ENCODE measurements around the gene TNFRSF11A.

TNFRSF11A gene

DNA sequence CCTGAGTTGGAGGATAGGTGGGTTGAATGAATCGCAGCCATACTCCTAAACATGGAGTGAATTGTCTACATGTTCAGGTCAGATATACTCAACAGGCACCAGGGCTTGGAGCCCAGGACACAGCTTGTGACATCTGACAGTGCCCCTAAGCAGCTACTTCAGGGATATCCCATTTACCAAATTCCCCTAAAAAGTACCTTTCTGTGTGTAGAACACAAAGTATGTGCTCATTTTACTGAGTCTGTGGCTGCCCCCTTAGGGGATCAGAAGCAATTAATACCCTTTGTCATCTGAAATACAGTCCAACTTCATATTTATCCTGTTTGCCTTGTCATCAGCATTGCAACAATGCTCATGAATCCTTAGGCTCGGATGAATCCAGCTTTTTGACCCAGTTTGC lies 20.8 kb downstream of the TNFRSF11A start:
- DNase-seq: no peak

DNA sequence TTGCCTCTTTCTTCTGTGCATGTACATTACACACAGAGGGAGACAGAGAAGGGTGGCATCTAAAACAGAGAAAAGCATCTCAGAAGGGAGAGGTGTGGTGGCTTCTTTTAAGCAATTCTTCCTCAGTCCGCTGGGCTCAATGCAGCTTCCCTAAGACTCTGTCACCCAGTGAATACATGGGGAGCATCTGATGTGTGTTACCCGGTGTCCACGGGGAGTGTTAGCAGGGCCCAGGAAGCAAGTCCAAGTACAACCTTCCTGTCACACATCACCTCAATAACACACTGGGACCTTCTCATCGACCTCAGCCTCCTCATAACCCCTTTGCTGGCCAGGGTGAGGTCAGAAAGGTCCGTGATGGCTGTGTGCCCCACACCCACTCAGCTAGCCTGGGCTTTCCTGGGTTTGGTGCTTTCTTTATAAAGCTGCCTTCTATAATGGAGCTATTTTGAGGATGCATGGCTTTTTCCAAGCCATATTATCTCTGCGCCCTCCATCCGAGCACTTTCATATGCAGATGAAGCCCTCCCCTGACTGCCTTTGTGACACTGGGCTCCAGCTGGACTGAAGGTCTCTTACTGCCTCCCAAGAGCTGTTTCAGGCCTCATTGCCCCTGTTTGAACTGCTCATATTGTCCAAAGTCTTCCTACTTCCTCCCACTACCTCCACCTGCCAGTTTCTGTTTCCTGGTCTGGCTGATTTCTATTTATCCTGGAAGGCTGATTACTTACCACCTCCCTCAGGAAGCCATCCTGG lies 21.4 kb downstream of the TNFRSF11A start:
- no peak for DNase-seq

DNA sequence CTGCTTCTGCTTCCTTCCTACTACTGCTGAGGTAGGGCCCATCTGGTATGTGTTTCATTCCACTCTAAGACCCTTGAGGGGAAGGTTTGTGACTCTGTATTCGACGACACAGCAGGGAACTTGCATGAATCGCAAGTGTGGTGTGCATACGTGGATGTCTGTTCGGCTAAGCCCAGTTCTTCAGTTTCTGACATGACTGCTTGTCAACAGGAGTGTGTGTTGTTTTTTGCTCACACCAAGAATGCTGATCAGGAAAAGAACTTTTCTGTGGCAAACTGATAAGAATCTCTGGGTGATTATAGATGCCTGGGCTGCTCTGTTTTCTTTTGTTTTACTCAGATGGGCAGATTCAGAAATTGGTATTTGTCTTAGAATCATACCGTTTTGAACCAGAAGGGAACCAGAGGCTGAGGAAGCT lies 22.0 kb downstream of the TNFRSF11A start:
- DNase-seq: no peak

GRCh38 chr18:62348474-62348873 lies 23.4 kb downstream of the TNFRSF11A start:
- DNase-seq: no peak

GRCh38 chr18:62353170-62353569 lies 28.1 kb downstream of the TNFRSF11A start:
- DNase-seq: no peak

DNA sequence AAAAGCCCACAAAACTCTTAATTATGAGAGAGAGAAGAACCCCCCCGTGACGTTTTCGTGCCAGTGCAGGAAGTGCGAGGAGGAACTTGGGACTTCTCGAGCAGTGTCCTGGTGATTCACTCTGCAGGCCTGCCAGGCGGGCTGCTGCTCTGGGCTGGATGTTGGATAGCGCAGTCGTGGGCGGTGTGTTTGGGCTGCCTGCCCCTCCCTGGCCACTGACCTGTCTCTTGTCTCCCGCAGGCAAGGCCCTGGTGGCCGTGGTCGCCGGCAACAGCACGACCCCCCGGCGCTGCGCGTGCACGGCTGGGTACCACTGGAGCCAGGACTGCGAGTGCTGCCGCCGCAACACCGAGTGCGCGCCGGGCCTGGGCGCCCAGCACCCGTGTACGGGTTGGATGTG lies 29.0 kb downstream of the TNFRSF11A start:
- DNase-seq: no peak

DNA sequence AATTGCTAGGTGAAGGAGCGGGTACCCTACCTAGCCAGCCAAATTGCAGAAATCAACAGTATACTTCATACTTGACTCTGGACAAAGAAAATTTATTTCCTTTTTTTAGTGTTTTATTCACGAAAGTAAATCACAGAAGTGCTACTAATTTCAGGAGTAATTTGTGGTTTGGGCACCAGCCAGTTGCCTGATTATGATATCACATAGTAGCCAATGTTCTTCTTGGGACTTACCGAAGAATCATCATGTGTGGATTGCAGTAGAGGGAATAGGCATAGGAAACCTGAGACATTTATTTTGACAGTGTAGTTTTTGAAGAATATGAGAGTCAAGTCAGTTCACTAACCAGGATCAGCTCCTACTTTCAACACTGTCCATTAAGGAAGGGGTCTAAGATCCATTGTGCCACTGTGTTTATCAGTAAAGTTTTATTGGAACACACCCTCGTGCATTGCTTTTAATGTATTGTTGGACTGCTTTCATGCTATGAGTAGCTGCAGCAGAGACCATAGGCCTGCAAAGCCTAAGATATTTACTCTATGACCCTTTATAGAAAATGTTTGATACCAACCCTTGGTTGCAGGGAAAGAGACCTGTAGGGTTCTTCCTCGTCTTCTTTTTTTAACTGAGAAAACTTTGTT lies 32.1 kb downstream of the TNFRSF11A start:
- no peak for DNase-seq

DNA sequence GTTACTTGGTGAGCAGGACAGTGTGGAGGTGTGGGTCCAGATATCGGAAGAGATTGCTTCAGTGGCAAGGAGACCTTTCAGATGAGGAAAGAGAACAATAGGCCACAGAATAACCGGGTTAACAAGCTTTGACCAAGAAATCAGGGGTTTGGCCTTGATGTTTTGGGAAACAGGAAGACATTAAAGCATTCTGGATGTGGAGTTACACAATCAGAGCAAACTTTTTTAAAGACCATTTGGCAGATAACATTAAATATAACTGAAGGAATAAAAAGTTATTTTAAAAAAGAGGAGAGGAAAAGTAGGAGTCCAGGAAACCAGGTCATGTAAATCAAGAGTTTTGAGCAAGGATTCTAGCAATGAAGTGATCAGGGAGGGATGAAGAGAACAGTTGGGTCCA lies 35.7 kb downstream of the TNFRSF11A start:
- no peak for DNase-seq

DNA sequence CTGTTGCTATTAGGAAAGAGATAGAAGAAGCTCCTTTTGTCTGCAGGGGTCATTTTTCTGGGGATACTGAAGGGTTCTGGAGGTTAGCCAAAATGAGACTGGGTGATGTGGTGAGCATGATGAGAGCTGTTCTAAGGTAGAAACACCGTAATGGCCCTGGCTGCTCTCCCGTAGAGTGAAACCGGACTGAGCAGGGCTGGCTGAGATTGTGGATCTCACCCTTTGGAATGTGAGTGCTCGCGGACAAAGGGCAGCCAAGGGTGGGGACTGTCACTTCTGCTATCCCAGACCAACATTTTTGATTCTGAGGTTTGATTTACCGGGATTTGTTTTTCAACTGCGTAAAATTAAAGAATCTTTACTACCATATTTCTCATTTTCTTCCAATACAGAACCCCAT lies 36.2 kb downstream of the TNFRSF11A start:
- no peak for DNase-seq

GRCh38 chr18:62364558-62364957 lies 39.4 kb downstream of the TNFRSF11A start:
- DNase-seq: no peak

GRCh38 chr18:62365420-62365819 lies 40.3 kb downstream of the TNFRSF11A start:
- no peak for DNase-seq

GRCh38 chr18:62366992-62367391 lies 41.9 kb downstream of the TNFRSF11A start:
- DNase-seq: no peak

DNA sequence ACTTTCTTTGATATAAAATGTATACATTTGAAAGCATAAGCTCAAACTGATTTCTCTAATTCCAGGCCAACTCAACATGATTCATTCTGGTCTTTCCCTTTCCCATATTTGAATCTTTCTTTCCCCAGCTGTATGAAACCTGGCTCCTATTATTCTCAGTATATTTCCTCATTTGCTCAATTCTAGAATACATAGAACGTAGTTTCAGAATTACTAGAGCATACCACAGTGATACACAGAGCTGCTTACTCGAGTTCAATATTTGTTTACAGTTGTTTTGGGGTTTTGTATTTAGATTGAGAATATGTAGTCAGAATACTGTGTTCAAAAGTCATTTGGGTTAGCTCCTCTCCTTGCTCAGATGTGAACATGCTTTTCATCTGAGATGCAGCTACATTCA lies 43.0 kb downstream of the TNFRSF11A start:
- no peak for DNase-seq

GRCh38 chr18:62369129-62369644 lies 44.1 kb downstream of the TNFRSF11A start:
- no peak for DNase-seq

- no peak for DNase-seq
Observed at GRCh38 chr18:62370366-62370765, 45.3 kb downstream of the TNFRSF11A start.

- DNase-seq: no peak
Observed at GRCh38 chr18:62371436-62371835, 46.3 kb downstream of the TNFRSF11A start.

DNA sequence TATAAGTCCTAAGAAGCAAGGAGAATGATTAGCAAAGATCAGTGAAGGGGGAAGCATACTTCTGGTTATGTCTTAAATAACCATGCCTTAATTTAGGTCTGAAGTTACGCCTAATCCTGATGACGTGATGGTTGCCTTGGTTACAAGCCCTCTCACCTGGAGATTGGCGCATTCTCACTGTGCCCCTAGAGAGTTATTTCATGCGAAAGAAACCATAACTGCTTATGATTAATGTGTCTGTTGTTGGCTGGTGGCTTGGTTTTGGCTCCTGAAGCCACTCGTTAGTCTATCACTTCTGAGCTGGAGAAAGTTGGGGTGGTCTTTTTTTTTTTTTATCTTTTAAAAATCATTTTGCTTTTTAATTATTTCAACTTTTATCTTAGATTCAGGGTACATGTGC lies 47.0 kb downstream of the TNFRSF11A start:
- no peak for DNase-seq

- no peak for DNase-seq
Observed at GRCh38 chr18:62372882-62373281, 47.8 kb downstream of the TNFRSF11A start.

DNA sequence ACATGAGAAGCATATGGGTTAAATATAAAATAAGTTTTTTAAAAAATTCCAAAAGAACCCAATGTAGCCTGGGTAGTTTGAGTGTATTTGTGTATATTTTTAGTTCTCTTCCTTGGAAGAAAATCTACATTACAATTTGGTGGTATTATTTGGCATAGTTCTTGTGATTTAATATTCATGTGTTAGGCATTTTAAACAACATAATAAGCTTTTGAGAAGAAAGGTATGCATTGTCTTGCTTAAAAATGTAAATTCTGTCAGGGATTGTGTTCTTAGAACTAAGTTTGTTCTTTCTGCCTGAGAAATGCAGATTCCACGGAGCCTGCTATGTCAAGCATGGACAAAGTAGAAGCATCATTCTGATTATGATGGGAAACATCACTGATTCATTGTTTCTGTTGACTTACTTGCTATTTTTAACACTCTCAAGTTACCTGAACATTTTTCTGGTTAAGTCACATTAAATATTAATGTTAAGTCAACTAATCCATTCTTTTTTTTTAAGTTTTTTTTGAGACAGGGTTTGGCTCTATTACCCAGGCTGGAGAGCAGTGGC lies 49.4 kb downstream of the TNFRSF11A start:
- DNase-seq: no peak

- no peak for DNase-seq
Observed at GRCh38 chr18:62377131-62377807, 52.2 kb downstream of the TNFRSF11A start.

DNA sequence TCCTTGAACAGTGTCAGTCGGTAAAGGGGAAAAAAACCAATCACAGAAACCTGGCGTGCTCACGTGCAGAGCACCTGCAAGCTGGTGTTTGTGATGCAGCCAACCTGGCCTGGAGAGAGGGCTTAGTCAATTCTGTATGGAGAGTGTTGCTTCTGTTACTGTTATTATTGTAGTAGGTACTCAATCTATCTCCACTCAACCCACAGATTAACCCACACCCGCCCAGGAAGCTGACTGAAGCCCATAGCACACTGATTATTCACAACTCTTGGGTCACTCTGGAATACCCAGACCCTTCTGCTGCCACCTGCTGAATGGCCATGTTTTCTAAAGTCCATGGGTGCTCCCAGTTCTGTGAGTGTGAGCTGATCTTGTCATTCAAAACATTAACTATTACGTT lies 53.9 kb downstream of the TNFRSF11A start:
- no peak for DNase-seq

DNA sequence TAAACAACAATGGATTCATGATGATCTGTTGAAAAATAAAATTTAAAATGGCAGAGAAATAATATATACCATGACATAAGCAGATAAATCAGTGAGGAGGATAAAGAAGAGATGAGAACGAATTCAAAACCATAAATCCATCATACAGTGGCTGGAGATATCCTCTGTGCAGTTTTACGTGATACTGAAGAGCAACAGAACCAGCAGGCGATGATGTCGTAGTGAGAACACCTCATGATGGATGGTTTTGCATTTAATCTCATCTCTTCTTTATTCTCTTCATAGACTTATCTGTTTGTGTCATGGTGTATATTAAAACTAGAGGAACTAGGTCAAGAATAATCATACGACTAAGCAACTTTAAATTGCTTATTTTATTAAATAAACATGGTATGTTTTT lies 56.3 kb downstream of the TNFRSF11A start:
- DNase-seq: no peak

GRCh38 chr18:62384068-62384467 lies 59.0 kb downstream of the TNFRSF11A start:
- no peak for DNase-seq
